HepG2 (cell line): ENCODE results near the gene KIAA0930. TPM values are rescaled to one million over a fixed set of nuclear protein-coding genes. Genes with fewer than 3 reads are reported as not detected.
A peak's percentile ranks its signal among the peaks of the same experiment; 100 is the strongest.

Experiments
- ATAC-seq: fragments of 200-7000 bp; cut with Tn5 transposase; 3 replicates; pipeline ENCODE4 v1.9.1; 2020; ENCODE audit warnings: mild to moderate bottlenecking, moderate library complexity
- BruUV-seq: library from RNA; stranded (reverse); fragments of 400-500 nt; replicated peaks from 2 replicates; lab custom pipeline; 2021; lab: Mats Ljungman, UMichigan
- CTCF ChIA-PET: fragments of 300-600 bp; formaldehyde crosslinking; extraction: SDS; loops from one replicate; lab custom pipeline; 2021; ENCODE audit warnings: low total read pairs, inconsistent platforms, low intra/inter-chr PET ratio; lab: Yijun Ruan, JAX
- POLR2A ChIA-PET: fragments of 350-600 bp; sonication (Branson Sonifier 250); formaldehyde crosslinking; loops from one replicate; lab custom pipeline; 2020; ENCODE audit warnings: antibody characterized with exemption, inconsistent platforms; lab: Yijun Ruan, JAX
- DNase-seq: peaks from one replicate; pipeline ENCODE4 v3.0.0-alpha.2; 2015; ENCODE audit warnings: low spot score
- FAIRE-seq: peaks from 3 replicates; lab custom pipeline; 2011; peaks lifted over from hg19 to GRCh38; lab: Jason Lieb, UNC
- H2AFZ ChIP-seq: one replicate; pipeline ENCODE4 v1.6.1; 2011; ENCODE audit warnings: low read length, inconsistent platforms
- H3K27ac ChIP-seq: fragments of 300-600 bp; 3 replicates; pipeline ENCODE4 v1.8.0; 2011; ENCODE audit warnings: mixed run types, mild to moderate bottlenecking, mixed read lengths, low read length, inconsistent platforms; ENCODE audit not compliant: insufficient read depth; ENCODE audit errors: extremely low read length
- H3K27me3 ChIP-seq, 2 experiments: fragments of 200-600 bp in 1 of 2; 2 replicates in 1 of 2; 3 replicates in 1 of 2; pipeline versions ENCODE4 v1.6.0 to v1.8.0; 2011; ENCODE audit warnings: low read length in 2 of 2, mild to moderate bottlenecking in 2 of 2, moderate library complexity in 2 of 2, inconsistent platforms in 1 of 2; ENCODE audit not compliant: insufficient read depth in 2 of 2, control insufficient read depth in 1 of 2
- H3K36me3 ChIP-seq, 2 experiments: fragments of 200-600 bp in 1 of 2; replicated peaks in 1 of 2; 2 replicates in 1 of 2; 3 replicates in 1 of 2; pipeline versions ENCODE4 v1.5.1 to v1.8.0; 2011; ENCODE audit warnings: low read length in 2 of 2, inconsistent platforms in 1 of 2; ENCODE audit not compliant: insufficient read depth in 2 of 2, control insufficient read depth in 1 of 2
- H3K4me1 ChIP-seq: 2 replicates; pipeline ENCODE4 v1.5.1; 2012; ENCODE audit warnings: low read length, inconsistent platforms; ENCODE audit not compliant: insufficient read depth
- H3K4me2 ChIP-seq: 2 replicates; pipeline ENCODE4 v1.6.0; 2011; ENCODE audit warnings: low read depth, low read length, inconsistent platforms
- H3K4me3 ChIP-seq, 3 experiments: fragments of 200-600 bp in 1 of 3; sonication (generic), shearing (Covaris generic) in 1 of 3; replicated peaks in 1 of 3; 2 replicates each; pipeline ENCODE4 v1.5.1; 2011 to 2016; ENCODE audit warnings: low read length in 3 of 3, inconsistent platforms in 2 of 3, low read depth in 2 of 3, mild to moderate bottlenecking in 2 of 3, control low read depth in 1 of 3, mixed read lengths in 1 of 3; ENCODE audit not compliant: insufficient read depth in 1 of 3
- H3K79me2 ChIP-seq: one replicate; pipeline ENCODE4 v1.6.1; 2011; ENCODE audit warnings: low read length, inconsistent platforms; ENCODE audit not compliant: insufficient read depth
- H3K9ac ChIP-seq: 2 replicates; pipeline ENCODE4 v1.6.0; 2011; ENCODE audit warnings: mild to moderate bottlenecking, low read depth, low read length, inconsistent platforms; ENCODE audit not compliant: insufficient read depth
- H3K9me3 ChIP-seq: 2 replicates; pipeline ENCODE4 v1.5.1; 2012; ENCODE audit warnings: mild to moderate bottlenecking, low read length
- H4K20me1 ChIP-seq: 2 replicates; pipeline ENCODE4 v1.6.0; 2011; ENCODE audit warnings: inconsistent platforms, mild to moderate bottlenecking, low read length, moderate library complexity; ENCODE audit not compliant: insufficient read depth
- KMT2A ChIP-seq: sonication (generic); formaldehyde crosslinking; IDR thresholded peaks from 2 replicates; pipeline ENCODE4 v1.4.0; 2020; ENCODE audit warnings: missing genetic modification reagents
- SETDB1 ChIP-seq: sonication (generic); formaldehyde crosslinking; IDR thresholded peaks from 2 replicates; pipeline ENCODE4 v1.5.1; 2020; ENCODE audit warnings: missing genetic modification reagents, mild to moderate bottlenecking, borderline replicate concordance
- THAP11 ChIP-seq: IDR thresholded peaks from 2 replicates; pipeline ENCODE4 v1.6.1; 2016; ENCODE audit warnings: missing biosample characterization, missing genetic modification reagents
- ZNF350 ChIP-seq: sonication (generic); formaldehyde crosslinking; IDR thresholded peaks from 2 replicates; pipeline ENCODE4 v1.4.0; 2020; ENCODE audit warnings: mild to moderate bottlenecking, low read depth, missing genetic modification reagents, borderline replicate concordance
- ZNF501 ChIP-seq: sonication (generic); formaldehyde crosslinking; IDR thresholded peaks from 2 replicates; pipeline ENCODE4 v1.5.1; 2020; ENCODE audit warnings: mild to moderate bottlenecking, moderate library complexity, missing genetic modification reagents
- ZNF652 ChIP-seq: IDR thresholded peaks from 2 replicates; pipeline ENCODE4 v1.6.1; 2016; ENCODE audit warnings: low read depth, borderline replicate concordance
- ZNF891 ChIP-seq: sonication (generic); formaldehyde crosslinking; IDR thresholded peaks from 2 replicates; pipeline ENCODE4 v1.5.0; 2020; ENCODE audit warnings: mild to moderate bottlenecking, missing genetic modification reagents
- WGBS: methylation state at CpG from one replicate; pipeline ENCODE4 v1.1.6; 2017; ENCODE audit warnings: low lambda C conversion rate; 5-methylcytosine and 5-hydroxymethylcytosine counted together
- in situ Hi-C: cut with HindIII; loops from 2 replicates; pipeline ENCODE4 v1.10.0; 2017; ENCODE audit warnings: low pct_unique_long_range_greater_than_20kb; ENCODE audit not compliant: extremely low pct_ligation_motif_present
- intact Hi-C: fragments of 100-400 bp; cut with micrococcal nuclease; formaldehyde crosslinking; loops from one replicate; pipeline ENCODE4 v1.10.0; 2022; ENCODE audit not compliant: unreplicated experiment
- polyA plus RNA-seq, 8 experiments: library from polyadenylated mRNA; depleted of rRNA in 3 of 8; stranded (reverse) in 7 of 8; unstranded in 1 of 8; fragments of >200 nt; fragmentation: Illumina TruSeq in 4 of 8; extraction: Trizol in 4 of 8; gene quantifications; 2 replicates each; pipeline versions ENCODE4 v1.2.1 to v1.2.3, GENCODE V29; 2011 to 2016; ENCODE audit warnings: low read depth in 4 of 8, missing spikeins in 1 of 8, mixed read lengths in 1 of 8; ENCODE audit not compliant: insufficient read depth in 1 of 8
- total RNA-seq, 5 experiments: library from RNA; depleted of rRNA; stranded (reverse); fragments of >200 nt; fragmentation: Illumina TruSeq; extraction: Trizol; gene quantifications; 2 replicates each; pipeline ENCODE4 v1.2.3, GENCODE V29; 2016; ENCODE audit warnings: low read depth in 1 of 5
- TF ChIP-seq, protein P1 (sequence below): sonication (generic); formaldehyde crosslinking; IDR thresholded peaks from 2 replicates; pipeline ENCODE4 v1.5.1; 2020; ENCODE audit warnings: missing genetic modification reagents, mild to moderate bottlenecking, borderline replicate concordance
- TF ChIP-seq, protein P2 (sequence below): sonication (generic); formaldehyde crosslinking; IDR thresholded peaks from 2 replicates; pipeline ENCODE4 v1.5.1; 2020; ENCODE audit warnings: missing genetic modification reagents, mild to moderate bottlenecking, borderline replicate concordance
- TF ChIP-seq, protein P3 (sequence below): sonication (generic); formaldehyde crosslinking; IDR thresholded peaks from 2 replicates; pipeline ENCODE4 v1.4.0; 2020; ENCODE audit warnings: missing genetic modification reagents, borderline replicate concordance

The KIAA0930 gene
- total and polyA plus RNA-seq, 2 of the 13 experiments (the other 11 are each of a cell fraction or from before 2014, with no cell fraction given), result 27.0 to 38.2 TPM

- TF ChIP-seq, protein P1, sequence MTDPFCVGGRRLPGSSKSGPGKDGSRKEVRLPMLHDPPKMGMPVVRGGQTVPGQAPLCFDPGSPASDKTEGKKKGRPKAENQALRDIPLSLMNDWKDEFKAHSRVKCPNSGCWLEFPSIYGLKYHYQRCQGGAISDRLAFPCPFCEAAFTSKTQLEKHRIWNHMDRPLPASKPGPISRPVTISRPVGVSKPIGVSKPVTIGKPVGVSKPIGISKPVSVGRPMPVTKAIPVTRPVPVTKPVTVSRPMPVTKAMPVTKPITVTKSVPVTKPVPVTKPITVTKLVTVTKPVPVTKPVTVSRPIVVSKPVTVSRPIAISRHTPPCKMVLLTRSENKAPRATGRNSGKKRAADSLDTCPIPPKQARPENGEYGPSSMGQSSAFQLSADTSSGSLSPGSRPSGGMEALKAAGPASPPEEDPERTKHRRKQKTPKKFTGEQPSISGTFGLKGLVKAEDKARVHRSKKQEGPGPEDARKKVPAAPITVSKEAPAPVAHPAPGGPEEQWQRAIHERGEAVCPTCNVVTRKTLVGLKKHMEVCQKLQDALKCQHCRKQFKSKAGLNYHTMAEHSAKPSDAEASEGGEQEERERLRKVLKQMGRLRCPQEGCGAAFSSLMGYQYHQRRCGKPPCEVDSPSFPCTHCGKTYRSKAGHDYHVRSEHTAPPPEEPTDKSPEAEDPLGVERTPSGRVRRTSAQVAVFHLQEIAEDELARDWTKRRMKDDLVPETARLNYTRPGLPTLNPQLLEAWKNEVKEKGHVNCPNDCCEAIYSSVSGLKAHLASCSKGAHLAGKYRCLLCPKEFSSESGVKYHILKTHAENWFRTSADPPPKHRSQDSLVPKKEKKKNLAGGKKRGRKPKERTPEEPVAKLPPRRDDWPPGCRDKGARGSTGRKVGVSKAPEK (CRISPR knock-in tag), result no peak
- TF ChIP-seq THAP11 (CRISPR knock-in tag) (no peak), ZNF891 (no peak; the same call in 1 of the 2 replicates)
These were observed 29.7 kb upstream of the KIAA0930 start (continued) for GRCh38 chr22:45270095-45271020.

- ChIA-PET POLR2A (interaction anchor here (0.9 to 1.4 kb wide), 4 partner anchors 11 to 48 kb away, joined by 3 to 5 read pairs (median 4); no protein-coding TSS in a partner anchor), CTCF (interaction anchor here (1.1 to 2.5 kb wide), 5 partner anchors 17 to 285 kb away, joined by 3 to 22 read pairs (median 6); no protein-coding TSS in a partner anchor)
- Histone ChIP-seq H3K9me3 (no peaks in the 10 kb centered on the region), H3K36me3 (no peaks in the 10 kb centered on the region), H3K27me3 (no peaks in the 10 kb centered on the region), H3K4me3 (peak overlapping the region; percentile 81 to 90 (median 85)), H2AFZ (no peak overlapping the region), H3K9ac (peak overlapping the region; percentile 83), H3K4me2 (peak overlapping the region; percentile 99), H4K20me1 (no peaks in the 10 kb centered on the region), H3K4me1 (peaks cover 49% of the 10 kb centered on the region), H3K79me2 (peaks cover 16% of the 10 kb centered on the region), H3K27ac (peak overlapping the region; percentile 72)
- DNase-seq, result no peak
- under 1% methylated on average over 23 of the region's 60 CpGs for WGBS
- no peak for FAIRE-seq
- in situ Hi-C loops (loop anchor here (5.0 kb wide), 2 partner anchors 163 to 283 kb away; no protein-coding TSS in a partner anchor), intact Hi-C loops (loop anchor here (1.0 to 10.0 kb wide), 4 partner anchors 42 to 286 kb away; no protein-coding TSS in a partner anchor)
- BruUV-seq, result no TSS peak
- peak; percentile 38 for ATAC-seq
- peak; percentile 47; the same call in 1 of the 2 replicates for TF ChIP-seq KMT2A (CRISPR knock-in tag)
- peak; percentile 44; the same call in 1 of the 2 replicates for TF ChIP-seq ZNF652 (CRISPR knock-in tag)
- TF ChIP-seq ZNF501 (CRISPR knock-in tag), result no peak
- TF ChIP-seq, protein P2, sequence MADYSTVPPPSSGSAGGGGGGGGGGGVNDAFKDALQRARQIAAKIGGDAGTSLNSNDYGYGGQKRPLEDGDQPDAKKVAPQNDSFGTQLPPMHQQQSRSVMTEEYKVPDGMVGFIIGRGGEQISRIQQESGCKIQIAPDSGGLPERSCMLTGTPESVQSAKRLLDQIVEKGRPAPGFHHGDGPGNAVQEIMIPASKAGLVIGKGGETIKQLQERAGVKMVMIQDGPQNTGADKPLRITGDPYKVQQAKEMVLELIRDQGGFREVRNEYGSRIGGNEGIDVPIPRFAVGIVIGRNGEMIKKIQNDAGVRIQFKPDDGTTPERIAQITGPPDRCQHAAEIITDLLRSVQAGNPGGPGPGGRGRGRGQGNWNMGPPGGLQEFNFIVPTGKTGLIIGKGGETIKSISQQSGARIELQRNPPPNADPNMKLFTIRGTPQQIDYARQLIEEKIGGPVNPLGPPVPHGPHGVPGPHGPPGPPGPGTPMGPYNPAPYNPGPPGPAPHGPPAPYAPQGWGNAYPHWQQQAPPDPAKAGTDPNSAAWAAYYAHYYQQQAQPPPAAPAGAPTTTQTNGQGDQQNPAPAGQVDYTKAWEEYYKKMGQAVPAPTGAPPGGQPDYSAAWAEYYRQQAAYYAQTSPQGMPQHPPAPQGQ, result no peak
- TF ChIP-seq SETDB1 (CRISPR knock-in tag), result no peak
- TF ChIP-seq ZNF350, result peak; percentile 39; the same call in 1 of the 2 replicates
- TF ChIP-seq, protein P3, sequence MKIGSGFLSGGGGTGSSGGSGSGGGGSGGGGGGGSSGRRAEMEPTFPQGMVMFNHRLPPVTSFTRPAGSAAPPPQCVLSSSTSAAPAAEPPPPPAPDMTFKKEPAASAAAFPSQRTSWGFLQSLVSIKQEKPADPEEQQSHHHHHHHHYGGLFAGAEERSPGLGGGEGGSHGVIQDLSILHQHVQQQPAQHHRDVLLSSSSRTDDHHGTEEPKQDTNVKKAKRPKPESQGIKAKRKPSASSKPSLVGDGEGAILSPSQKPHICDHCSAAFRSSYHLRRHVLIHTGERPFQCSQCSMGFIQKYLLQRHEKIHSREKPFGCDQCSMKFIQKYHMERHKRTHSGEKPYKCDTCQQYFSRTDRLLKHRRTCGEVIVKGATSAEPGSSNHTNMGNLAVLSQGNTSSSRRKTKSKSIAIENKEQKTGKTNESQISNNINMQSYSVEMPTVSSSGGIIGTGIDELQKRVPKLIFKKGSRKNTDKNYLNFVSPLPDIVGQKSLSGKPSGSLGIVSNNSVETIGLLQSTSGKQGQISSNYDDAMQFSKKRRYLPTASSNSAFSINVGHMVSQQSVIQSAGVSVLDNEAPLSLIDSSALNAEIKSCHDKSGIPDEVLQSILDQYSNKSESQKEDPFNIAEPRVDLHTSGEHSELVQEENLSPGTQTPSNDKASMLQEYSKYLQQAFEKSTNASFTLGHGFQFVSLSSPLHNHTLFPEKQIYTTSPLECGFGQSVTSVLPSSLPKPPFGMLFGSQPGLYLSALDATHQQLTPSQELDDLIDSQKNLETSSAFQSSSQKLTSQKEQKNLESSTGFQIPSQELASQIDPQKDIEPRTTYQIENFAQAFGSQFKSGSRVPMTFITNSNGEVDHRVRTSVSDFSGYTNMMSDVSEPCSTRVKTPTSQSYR (CRISPR knock-in tag), result peak; percentile 68
These were observed 28.5 kb upstream of the KIAA0930 start for GRCh38 chr22:45268958-45269844.
